OCI-LY1 (cell line): ENCODE measurements around the gene IGFBP2.

Source experiments
- H2AFZ ChIP-seq: fragments of 200-600 bp; sonication (generic), shearing (Covaris generic); 2 replicates; pipeline ENCODE4 v1.6.0; 2014; ENCODE audit warnings: antibody characterized with exemption, mild to moderate bottlenecking, low read length
- H3F3A ChIP-seq: fragments of 200-600 bp; sonication (generic), shearing (Covaris generic); 2 replicates; pipeline ENCODE4 v1.6.0; 2014; ENCODE audit warnings: mild to moderate bottlenecking, antibody characterized with exemption, low read length, moderate library complexity; ENCODE audit not compliant: insufficient read depth
- H3K27ac ChIP-seq: fragments of 200-600 bp; sonication (generic); 2 replicates; pipeline ENCODE4 v1.5.1; 2014; ENCODE audit warnings: low read length, mixed run types, mild to moderate bottlenecking, low read depth; ENCODE audit not compliant: poor library complexity, severe bottlenecking
- H3K27me3 ChIP-seq: fragments of 200-600 bp; sonication (generic); 2 replicates; pipeline ENCODE4 v1.6.0; 2014; ENCODE audit warnings: antibody characterized with exemption, mild to moderate bottlenecking, low read length, moderate library complexity; ENCODE audit not compliant: insufficient read depth
- H3K36me3 ChIP-seq: fragments of 200-600 bp; sonication (generic); 2 replicates; pipeline ENCODE4 v1.6.1; 2014; ENCODE audit warnings: mild to moderate bottlenecking, antibody characterized with exemption, low read length, moderate library complexity, mixed read lengths; ENCODE audit not compliant: insufficient read depth
- H3K4me1 ChIP-seq: fragments of 200-600 bp; sonication (generic); 2 replicates; pipeline ENCODE4 v1.5.1; 2014; ENCODE audit warnings: mild to moderate bottlenecking, low read length, moderate library complexity; ENCODE audit not compliant: insufficient read depth, severe bottlenecking
- H3K4me2 ChIP-seq: fragments of 200-600 bp; sonication (generic), shearing (Covaris generic); 2 replicates; pipeline ENCODE4 v1.6.1; 2014; ENCODE audit warnings: low read length
- H3K4me3 ChIP-seq: fragments of 200-600 bp; sonication (generic); 2 replicates; pipeline ENCODE4 v1.5.1; 2014; ENCODE audit warnings: low read length, low read depth, mild to moderate bottlenecking, mixed read lengths; ENCODE audit not compliant: poor library complexity, severe bottlenecking
- H3K79me2 ChIP-seq: fragments of 200-600 bp; shearing (Covaris generic); 2 replicates; pipeline ENCODE4 v1.6.1; 2016; ENCODE audit warnings: mixed run types, low read length, mixed read lengths; ENCODE audit not compliant: insufficient read depth
- H3K9ac ChIP-seq: fragments of 200-600 bp; sonication (generic), shearing (Covaris generic); 2 replicates; pipeline ENCODE4 v1.6.1; 2014; ENCODE audit warnings: mild to moderate bottlenecking, low read length, mixed read lengths
- H3K9me2 ChIP-seq: fragments of 200-600 bp; sonication (generic), shearing (Covaris generic); 2 replicates; pipeline ENCODE4 v1.6.1; 2014; ENCODE audit warnings: low read depth, mild to moderate bottlenecking, low read length, mixed read lengths
- H3K9me3 ChIP-seq: fragments of 200-600 bp; shearing (Covaris generic); 2 replicates; pipeline ENCODE4 v1.6.1; 2014; ENCODE audit warnings: low read length, mixed read lengths
- H4K20me1 ChIP-seq: fragments of 200-600 bp; sonication (generic), shearing (Covaris generic); 2 replicates; pipeline ENCODE4 v1.6.0; 2016; ENCODE audit warnings: mild to moderate bottlenecking, low read length; ENCODE audit not compliant: insufficient read depth
- CTCF ChIP-seq: fragments of 200-600 bp; sonication (generic), shearing (Covaris generic); IDR thresholded peaks from 2 replicates; pipeline ENCODE4 v1.5.1; 2017; ENCODE audit warnings: mild to moderate bottlenecking, antibody characterized with exemption, low read length, moderate library complexity, mixed read lengths
- EZH2 ChIP-seq: fragments of 200-600 bp; sonication (generic), shearing (Covaris generic); IDR thresholded peaks from 2 replicates; pipeline ENCODE4 v1.8.0; 2017; ENCODE audit warnings: borderline replicate concordance, mixed run types, mild to moderate bottlenecking, antibody characterized with exemption, low read length, moderate library complexity, mixed read lengths

The IGFBP2 gene

GRCh38 chr2:216601632-216602409, 31.4 kb upstream of the IGFBP2 start:
- H3K4me2 ChIP-seq: no peak overlapping the region
- no peak for TF ChIP-seq CTCF
- no peak for TF ChIP-seq EZH2
- H4K20me1 ChIP-seq: no peaks in the 10 kb centered on the region
- no peak overlapping the region for H2AFZ ChIP-seq
- no peak overlapping the region for H3K9ac ChIP-seq
- H3K4me1 ChIP-seq: peaks cover 23% of the 10 kb centered on the region
- no peaks in the 10 kb centered on the region for H3K9me3 ChIP-seq
- H3K79me2 ChIP-seq: no peaks in the 10 kb centered on the region
- H3K36me3 ChIP-seq: no peaks in the 10 kb centered on the region
- H3F3A ChIP-seq: no peaks in the 10 kb centered on the region
- no peak overlapping the region for H3K27ac ChIP-seq
- H3K4me3 ChIP-seq: no peak overlapping the region
- no peaks in the 10 kb centered on the region for H3K27me3 ChIP-seq
- no peaks in the 10 kb centered on the region for H3K9me2 ChIP-seq

- no peaks in the 10 kb centered on the region for H4K20me1 ChIP-seq
- H3F3A ChIP-seq: no peaks in the 10 kb centered on the region
- H3K36me3 ChIP-seq: no peaks in the 10 kb centered on the region
- no peaks in the 10 kb centered on the region for H3K27me3 ChIP-seq
- H3K27ac ChIP-seq: no peak overlapping the region
- no peaks in the 10 kb centered on the region for H3K9me3 ChIP-seq
- no peak for TF ChIP-seq CTCF
- no peak for TF ChIP-seq EZH2
- no peaks in the 10 kb centered on the region for H3K79me2 ChIP-seq
- H3K9me2 ChIP-seq: no peaks in the 10 kb centered on the region
- H3K4me1 ChIP-seq: peaks cover 34% of the 10 kb centered on the region
- H3K4me2 ChIP-seq: no peak overlapping the region
- H2AFZ ChIP-seq: no peak overlapping the region
- H3K4me3 ChIP-seq: no peak overlapping the region
- H3K9ac ChIP-seq: no peak overlapping the region
Observed at GRCh38 chr2:216603010-216603883, 30.0 kb upstream of the IGFBP2 start.

GRCh38 chr2:216603884-216604245, 29.4 kb upstream of the IGFBP2 start:
- TF ChIP-seq CTCF: no peak
- no peak for TF ChIP-seq EZH2
- Histone ChIP-seq H3K9me3 (no peaks in the 10 kb centered on the region), H3F3A (no peaks in the 10 kb centered on the region), H2AFZ (no peak overlapping the region), H3K4me3 (no peak overlapping the region), H3K79me2 (no peaks in the 10 kb centered on the region), H3K36me3 (no peaks in the 10 kb centered on the region), H4K20me1 (no peaks in the 10 kb centered on the region), H3K4me1 (peaks cover 34% of the 10 kb centered on the region), H3K4me2 (no peak overlapping the region), H3K9me2 (no peaks in the 10 kb centered on the region), H3K27ac (no peak overlapping the region), H3K9ac (no peak overlapping the region), H3K27me3 (no peaks in the 10 kb centered on the region)
